Urothelium cell line (cell line): ENCODE results near the gene CD63.

Experiments
- DNase-seq: peaks from one replicate; pipeline ENCODE4 v3.0.0; 2011; ENCODE audit warnings: low spot score, mixed read lengths
- FAIRE-seq: peaks from 2 replicates; lab custom pipeline; 2011; peaks lifted over from hg19 to GRCh38; lab: Jason Lieb, UNC

CD63 gene

GRCh38 chr12:55707841-55708694 lies 20.7 kb downstream of the CD63 start, which contains the start of gene ITGA7:
TSS of gene ITGA7 (minus strand) at chr12:55707904. CDS start at chr12:55707682, 222 bp downstream.
- DNase-seq (peak; percentile 92), FAIRE-seq (no peak)

- no peak for DNase-seq
- no peak for FAIRE-seq
These were observed 21.6 kb downstream of the CD63 start for GRCh38 chr12:55707219-55707671.

- FAIRE-seq: no peak
- DNase-seq: no peak
These were observed 22.1 kb downstream of the CD63 start for GRCh38 chr12:55706568-55707218.

GRCh38 chr12:55705782-55706402 lies 22.9 kb downstream of the CD63 start:
- no peak for FAIRE-seq
- no peak for DNase-seq

GRCh38 chr12:55704824-55705718 lies 23.7 kb downstream of the CD63 start:
- DNase-seq: no peak
- no peak for FAIRE-seq

- no peak for DNase-seq
- FAIRE-seq: no peak
These were observed 24.7 kb downstream of the CD63 start for GRCh38 chr12:55703901-55704761.

GRCh38 chr12:55703288-55703687 lies 25.5 kb downstream of the CD63 start:
- no peak for DNase-seq
- FAIRE-seq: no peak

GRCh38 chr12:55702861-55703260 lies 25.9 kb downstream of the CD63 start:
- DNase-seq (no peak), FAIRE-seq (no peak)

GRCh38 chr12:55700255-55701018 lies 28.4 kb downstream of the CD63 start:
- FAIRE-seq (no peak), DNase-seq (no peak)

GRCh38 chr12:55699471-55700055 lies 29.2 kb downstream of the CD63 start:
- FAIRE-seq (no peak), DNase-seq (no peak)

- no peak for DNase-seq
- no peak for FAIRE-seq
These were observed 29.8 kb downstream of the CD63 start for GRCh38 chr12:55698965-55699364.

- DNase-seq: no peak
- FAIRE-seq: no peak
These were observed 30.4 kb downstream of the CD63 start for GRCh38 chr12:55698241-55698955.

- FAIRE-seq (no peak), DNase-seq (no peak)
These were observed 31.1 kb downstream of the CD63 start for GRCh38 chr12:55697686-55698085.

- FAIRE-seq: no peak
These were observed 31.9 kb downstream of the CD63 start for GRCh38 chr12:55696796-55697462.

GRCh38 chr12:55696141-55696540 lies 32.7 kb downstream of the CD63 start:
- no peak for DNase-seq
- FAIRE-seq: no peak

More at GRCh38 chr12:55696796-55697462, 31.9 kb downstream of the CD63 start:
- DNase-seq: no peak

- no peak for DNase-seq
These were observed 33.5 kb downstream of the CD63 start for GRCh38 chr12:55695349-55695748.

GRCh38 chr12:55694651-55695050 lies 34.2 kb downstream of the CD63 start:
- DNase-seq (no peak), FAIRE-seq (no peak)

More at GRCh38 chr12:55695349-55695748, 33.5 kb downstream of the CD63 start:
- no peak for FAIRE-seq
